Neuronal stem cell (in vitro differentiated cells): ENCODE results near the gene CHRD.

ENCODE experiments used
- DNase-seq: peaks from one replicate; pipeline ENCODE4 v3.0.0-alpha.2; 2013; ENCODE audit warnings: low spot score
- H2AFZ ChIP-seq: one replicate; pipeline ENCODE4 v1.6.1; 2013; ENCODE audit warnings: mild to moderate bottlenecking, low read length, inconsistent platforms
- H2AK5ac ChIP-seq: 2 replicates; pipeline ENCODE4 v1.6.1; 2013; ENCODE audit warnings: low read depth, mild to moderate bottlenecking, inconsistent platforms, low read length, moderate library complexity, mixed read lengths
- H2BK120ac ChIP-seq: 2 replicates; pipeline ENCODE4 v1.6.1; 2013; ENCODE audit warnings: low read depth, mild to moderate bottlenecking, inconsistent platforms, low read length, moderate library complexity, mixed read lengths
- H2BK12ac ChIP-seq: one replicate; pipeline ENCODE4 v1.6.1; 2013; ENCODE audit warnings: low read length, inconsistent platforms
- H2BK15ac ChIP-seq: 2 replicates; pipeline ENCODE4 v1.6.1; 2013; ENCODE audit warnings: mild to moderate bottlenecking, low read length, inconsistent platforms, mixed read lengths
- H2BK5ac ChIP-seq: one replicate; pipeline ENCODE4 v1.6.1; 2013; ENCODE audit warnings: inconsistent platforms, mild to moderate bottlenecking, low read length, moderate library complexity
- H3K14ac ChIP-seq: one replicate; pipeline ENCODE4 v1.6.1; 2013; ENCODE audit warnings: low read length, inconsistent platforms
- H3K18ac ChIP-seq: 2 replicates; pipeline ENCODE4 v1.6.1; 2013; ENCODE audit warnings: low read length, inconsistent platforms
- H3K23ac ChIP-seq: 2 replicates; pipeline ENCODE4 v1.6.1; 2013; ENCODE audit warnings: low read depth, mild to moderate bottlenecking, mixed read lengths, low read length, inconsistent platforms; ENCODE audit not compliant: poor library complexity
- H3K27ac ChIP-seq: replicated peaks from 3 replicates; pipeline ENCODE4 v1.5.1; 2013; ENCODE audit warnings: low read length, inconsistent platforms
- H3K27me3 ChIP-seq, 3 experiments: 2 replicates each; pipeline ENCODE4 v1.6.1; 2013; ENCODE audit warnings: low read length in 3 of 3, mild to moderate bottlenecking in 2 of 3, inconsistent platforms in 1 of 3, low read depth in 1 of 3, mixed read lengths in 1 of 3, moderate library complexity in 1 of 3; ENCODE audit not compliant: control insufficient read depth in 3 of 3, insufficient read depth in 3 of 3
- H3K36me3 ChIP-seq, 2 donors: replicated peaks in 1 of 2; 2 replicates each; pipeline ENCODE4 v1.6.1; 2013; ENCODE audit warnings: low read length in 2 of 2; ENCODE audit not compliant: control insufficient read depth in 2 of 2, insufficient read depth in 2 of 2
- H3K4ac ChIP-seq: 2 replicates; pipeline ENCODE4 v1.6.1; 2013; ENCODE audit warnings: inconsistent platforms, mild to moderate bottlenecking, low read length, moderate library complexity
- H3K4me1 ChIP-seq, 2 donors: 1 replicate in 1 of 2; 2 replicates in 1 of 2; pipeline ENCODE4 v1.6.1; 2013; ENCODE audit warnings: low read length in 2 of 2, low read depth in 1 of 2; ENCODE audit not compliant: control insufficient read depth in 2 of 2, insufficient read depth in 1 of 2
- H3K4me2 ChIP-seq: one replicate; pipeline ENCODE4 v1.6.1; 2013; ENCODE audit warnings: mild to moderate bottlenecking, low read length, inconsistent platforms; ENCODE audit not compliant: insufficient read depth, poor library complexity, severe bottlenecking
- H3K4me3 ChIP-seq, 2 donors: 2 replicates each; pipeline ENCODE4 v1.5.1; 2013; ENCODE audit warnings: low read length in 2 of 2, mild to moderate bottlenecking in 2 of 2, inconsistent platforms in 1 of 2, moderate library complexity in 1 of 2
- H3K79me1 ChIP-seq: one replicate; pipeline ENCODE4 v1.6.1; 2013; ENCODE audit warnings: low read depth, mild to moderate bottlenecking, inconsistent platforms, low read length, moderate library complexity
- H3K9ac ChIP-seq: one replicate; pipeline ENCODE4 v1.6.1; 2013; ENCODE audit warnings: mild to moderate bottlenecking, low read depth, low read length, inconsistent platforms; ENCODE audit not compliant: poor library complexity
- H3K9me3 ChIP-seq, 2 donors: replicated peaks in 1 of 2; 2 replicates each; pipeline versions ENCODE3 to v1.6.1; 2013; ENCODE audit warnings: low read length in 2 of 2, mild to moderate bottlenecking in 2 of 2, inconsistent platforms in 1 of 2, low read depth in 1 of 2, mixed read lengths in 1 of 2, moderate library complexity in 1 of 2; ENCODE audit not compliant: control insufficient read depth in 2 of 2, insufficient read depth in 1 of 2
- H4K8ac ChIP-seq: one replicate; pipeline ENCODE4 v1.6.1; 2013; ENCODE audit warnings: low read depth, mild to moderate bottlenecking, inconsistent platforms, low read length, moderate library complexity
- H4K91ac ChIP-seq: one replicate; pipeline ENCODE4 v1.6.1; 2013; ENCODE audit warnings: low read length, low read depth, mild to moderate bottlenecking, inconsistent platforms; ENCODE audit not compliant: poor library complexity
- WGBS, 2 donors: extraction: QIAGEN DNeasy Blood & Tissue Kit; methylation state at CpG; one replicate each; pipeline ENCODE4 v1.1.7; 2013; ENCODE audit warnings: missing lambda C conversion rate in 2 of 2, mixed read lengths in 1 of 2; ENCODE audit not compliant: insufficient read length in 2 of 2, insufficient replicate concordance in 1 of 2; ENCODE audit errors: extremely low coverage in 2 of 2; 5-methylcytosine and 5-hydroxymethylcytosine counted together

Gene CHRD

GRCh38 chr3:184405075-184406030 lies 25.5 kb downstream of the CHRD start:
- no peak overlapping the region for H2BK12ac ChIP-seq
- H3K27me3 ChIP-seq = peaks cover 0 to 37% (median 0%) of the 10 kb centered on the region in 3 experiments
- no peak overlapping the region for H3K18ac ChIP-seq
- no peak overlapping the region for H2BK120ac ChIP-seq
- no peak overlapping the region for H3K14ac ChIP-seq
- H2AK5ac ChIP-seq = peak overlapping the region; percentile 9
- no peaks in the 10 kb centered on the region for H3K9me3 ChIP-seq
- H3K27ac ChIP-seq = no peak overlapping the region
- H2BK5ac ChIP-seq = no peak overlapping the region
- H4K91ac ChIP-seq = no peak overlapping the region
- no peak overlapping the region for H2AFZ ChIP-seq
- H3K4me3 ChIP-seq = no peak overlapping the region
- no CpG with 5 or more reads among the region's 20 CpGs for WGBS, 2 donors
- no peak overlapping the region for H3K23ac ChIP-seq
- no peak for DNase-seq
- no peak overlapping the region for H3K4me2 ChIP-seq
- H4K8ac ChIP-seq = no peak overlapping the region
- H3K9ac ChIP-seq = no peak overlapping the region
- no peaks in the 10 kb centered on the region for H3K4me1 ChIP-seq
- no peak overlapping the region for H3K4ac ChIP-seq
- H3K79me1 ChIP-seq = no peaks in the 10 kb centered on the region
- no peak overlapping the region for H2BK15ac ChIP-seq
- no peaks in the 10 kb centered on the region for H3K36me3 ChIP-seq

GRCh38 chr3:184409331-184409926 lies 29.6 kb downstream of the CHRD start:
- Histone ChIP-seq H3K14ac (no peak overlapping the region), H3K4me2 (no peak overlapping the region), H2BK15ac (no peak overlapping the region), H3K36me3 (no peaks in the 10 kb centered on the region), H2BK5ac (no peak overlapping the region), H4K8ac (no peak overlapping the region), H3K18ac (peak overlapping the region; percentile 54), H2BK12ac (no peak overlapping the region), H3K4ac (no peak overlapping the region), H2AK5ac (no peak overlapping the region), H4K91ac (no peak overlapping the region), H3K23ac (no peak overlapping the region), H3K79me1 (peaks cover under 1% of the 10 kb centered on the region), H3K9ac (no peak overlapping the region), H3K4me1 (peaks cover 0 to under 1% of the 10 kb centered on the region in 2 donors), H2BK120ac (no peak overlapping the region), H3K4me3 (no peak overlapping the region), H3K27ac (no peak overlapping the region), H2AFZ (no peak overlapping the region), H3K27me3 (peaks cover 0 to 32% (median under 1%) of the 10 kb centered on the region in 3 experiments), H3K9me3 (no peaks in the 10 kb centered on the region)
- DNase-seq = no peak
- no CpG with 5 or more reads among the region's 8 CpGs for WGBS, 2 donors

- H3K79me1 ChIP-seq = peaks cover 2% of the 10 kb centered on the region
- H4K8ac ChIP-seq = no peak overlapping the region
- peak overlapping the region; percentile 50 for H3K9ac ChIP-seq
- H3K23ac ChIP-seq = no peak overlapping the region
- no peaks in the 10 kb centered on the region for H3K9me3 ChIP-seq
- no peak overlapping the region for H2BK120ac ChIP-seq
- no peak overlapping the region for H2AK5ac ChIP-seq
- no peak for DNase-seq
- no peak overlapping the region for H3K27ac ChIP-seq
- no peak overlapping the region for H3K4me3 ChIP-seq
- H3K4me1 ChIP-seq = peaks cover 0 to 1% of the 10 kb centered on the region in 2 donors
- no peak overlapping the region for H3K14ac ChIP-seq
- no peak overlapping the region for H3K4me2 ChIP-seq
- peak overlapping the region; percentile 11 for H3K4ac ChIP-seq
- WGBS, 2 donors = no CpG with 5 or more reads among the region's 12 CpGs
- H2BK12ac ChIP-seq = no peak overlapping the region
- H3K18ac ChIP-seq = peak overlapping the region; percentile 19
- peaks cover 0 to 30% (median 2%) of the 10 kb centered on the region in 3 experiments for H3K27me3 ChIP-seq
- no peak overlapping the region for H2AFZ ChIP-seq
- H2BK15ac ChIP-seq = no peak overlapping the region
- H3K36me3 ChIP-seq = no peaks in the 10 kb centered on the region
- H4K91ac ChIP-seq = peak overlapping the region; percentile 85
- no peak overlapping the region for H2BK5ac ChIP-seq
These were observed 30.2 kb downstream of the CHRD start for GRCh38 chr3:184409946-184410500.
